COLO668 (cell line): Measurements from ENCODE around the gene UGGT1.

Source experiments
- DNase-seq: peaks from one replicate; lab custom pipeline; 2025; ENCODE audit not compliant: unreplicated experiment; lab: John Stamatoyannopoulos, UW

The UGGT1 gene

GRCh38 chr2:128090945-128091725 lies at the start of gene UGGT1:
Gene UGGT1, plus strand, starts transcription at chr2:128091200. Its CDS starts 158 bp downstream, at chr2:128091358.
- DNase-seq = peak; percentile 96

- no peak for DNase-seq
Observed at GRCh38 chr2:128041561-128041960, 49.4 kb upstream of the UGGT1 start.

- DNase-seq = no peak
Observed at GRCh38 chr2:128043041-128043440, 48.0 kb upstream of the UGGT1 start.

DNA sequence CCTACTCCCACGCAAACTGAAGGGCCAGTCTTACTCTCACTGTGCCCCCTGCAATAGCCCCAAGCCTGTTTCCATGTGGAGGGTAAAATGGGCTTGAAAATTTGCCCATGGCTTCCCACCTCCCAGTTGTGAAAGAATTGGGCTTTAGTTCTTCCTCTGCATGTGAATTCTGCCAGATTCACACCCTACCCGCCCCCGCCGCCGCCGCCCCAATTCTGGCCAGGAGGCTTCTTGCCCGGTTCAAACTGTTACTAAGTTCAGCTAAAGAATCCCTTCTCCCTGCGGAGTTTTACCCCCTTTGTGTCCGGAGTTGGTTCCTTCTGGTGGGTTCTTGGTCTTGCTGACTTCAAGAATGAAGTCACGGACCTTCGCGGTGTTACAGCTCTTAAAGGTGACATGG lies 37.7 kb upstream of the UGGT1 start:
- DNase-seq = no peak

DNA sequence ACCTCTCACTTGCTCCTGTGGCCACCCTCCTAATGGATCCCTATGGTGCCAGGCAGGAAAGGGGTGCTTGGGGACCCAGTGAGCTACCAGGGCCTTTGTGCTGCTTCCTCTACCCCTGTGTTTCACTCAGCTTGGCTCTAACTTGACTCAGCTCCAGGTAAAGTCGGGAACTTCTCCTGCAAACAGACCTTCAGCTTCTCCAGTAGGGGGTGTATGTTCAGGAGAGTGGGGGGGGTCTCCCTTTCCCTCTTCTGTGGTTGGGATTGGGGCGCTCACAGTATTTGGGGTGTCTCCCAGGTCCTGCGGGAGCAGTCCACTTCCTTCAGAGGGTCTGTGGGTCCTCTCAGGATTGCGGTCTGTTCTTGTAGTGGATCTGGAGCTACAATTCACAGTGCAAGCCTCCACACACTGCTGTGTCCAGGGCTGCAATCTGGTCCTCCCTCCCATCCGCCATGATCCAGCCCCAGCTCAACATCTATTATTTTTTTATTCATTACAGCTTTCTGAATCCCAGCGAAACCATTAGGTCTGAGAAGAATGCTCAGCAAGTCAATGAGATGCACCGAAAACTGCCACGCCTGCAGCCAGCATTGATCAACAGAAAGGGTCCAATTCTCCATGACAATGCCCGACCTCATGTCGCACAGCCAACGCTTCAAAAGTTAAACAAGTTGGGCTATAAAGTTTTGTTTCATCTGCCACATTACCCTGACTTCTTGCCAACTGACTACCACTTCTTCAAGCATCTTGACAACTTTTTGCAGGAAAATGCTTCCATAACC lies 36.7 kb upstream of the UGGT1 start:
- no peak for DNase-seq

DNA sequence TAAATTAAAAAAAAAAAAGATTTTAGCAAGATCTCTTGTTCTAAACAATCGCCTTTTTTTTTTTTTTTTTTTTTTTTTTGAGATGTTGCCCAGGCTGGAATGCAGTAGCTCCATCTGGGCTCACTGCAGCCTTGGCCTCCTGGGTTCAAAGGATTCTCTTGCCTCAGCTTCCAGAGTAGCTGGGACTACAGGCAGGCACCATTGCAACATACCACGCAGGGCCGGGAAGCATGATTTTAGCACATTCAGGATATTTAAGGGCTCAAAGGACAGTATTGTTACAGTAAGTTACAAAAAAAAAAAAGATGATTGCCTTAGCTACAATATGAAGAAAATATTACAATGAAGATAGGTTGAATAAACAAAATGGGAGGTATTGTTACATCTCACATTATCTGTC lies 33.7 kb upstream of the UGGT1 start:
- no peak for DNase-seq

DNA sequence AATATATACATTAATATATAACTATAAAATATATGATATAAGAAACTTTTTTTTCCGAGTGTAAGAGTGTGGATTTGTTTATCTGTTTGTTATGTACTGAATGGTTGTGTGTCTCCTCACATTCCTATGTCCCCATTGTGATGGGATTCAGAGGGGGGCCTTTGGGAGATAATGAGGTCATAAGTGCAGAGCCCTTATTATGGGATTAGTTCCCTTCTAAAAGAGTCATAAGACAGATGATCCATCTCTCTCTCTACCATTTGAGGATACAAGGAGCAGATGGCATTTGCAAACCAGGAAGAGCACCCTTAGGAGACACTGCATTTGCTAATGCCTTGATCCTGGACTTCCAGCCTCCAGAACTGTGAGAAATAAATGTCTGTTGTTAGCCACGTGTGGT lies 32.9 kb upstream of the UGGT1 start:
- DNase-seq = no peak

- no peak for DNase-seq
Observed at GRCh38 chr2:128062571-128062970, 28.4 kb upstream of the UGGT1 start.

DNA sequence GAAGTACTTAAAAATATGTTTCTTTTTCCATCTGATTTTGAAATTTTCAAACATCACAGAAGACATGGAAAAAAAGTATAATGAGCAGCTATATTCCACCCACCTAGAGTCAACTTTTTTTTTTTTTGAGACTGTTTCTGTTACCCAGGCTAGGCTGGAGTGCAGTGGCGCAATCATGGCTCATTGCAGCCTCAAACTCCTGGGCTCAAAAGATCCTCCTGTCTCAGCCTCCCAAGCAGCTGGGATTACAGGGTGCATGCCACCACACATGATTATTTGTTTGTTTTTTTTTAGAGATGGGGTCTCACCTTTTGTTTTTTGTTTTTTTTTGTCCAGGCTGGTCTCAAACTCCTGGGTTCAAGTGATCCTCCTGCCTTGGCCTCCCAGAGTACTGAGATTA lies 26.6 kb upstream of the UGGT1 start:
- no peak for DNase-seq

- no peak for DNase-seq
Observed at GRCh38 chr2:128069769-128070168, 21.2 kb upstream of the UGGT1 start.

- no peak for DNase-seq
Observed at GRCh38 chr2:128073278-128073677, 17.7 kb upstream of the UGGT1 start.

GRCh38 chr2:128076461-128077106 lies 14.4 kb upstream of the UGGT1 start:
- DNase-seq = no peak

DNA sequence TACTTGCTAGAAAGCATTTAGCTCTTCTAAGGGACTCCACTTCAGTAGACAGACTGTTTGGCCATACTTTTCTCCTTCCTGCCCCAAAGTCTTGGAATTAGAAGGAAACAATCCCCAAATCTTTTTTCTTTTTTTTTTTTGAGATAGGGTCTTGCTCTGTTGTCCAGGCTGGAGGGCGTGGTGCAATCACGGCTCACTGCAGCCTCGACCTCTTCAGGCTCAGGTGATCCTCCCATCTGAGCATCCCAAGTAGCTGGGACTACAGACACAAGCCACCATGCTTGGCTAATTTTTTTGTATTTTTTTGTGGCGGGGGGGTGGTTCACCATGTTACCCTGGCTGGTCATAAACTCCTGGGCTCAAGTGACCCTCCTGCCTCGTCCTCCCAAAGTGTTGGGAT lies 6.2 kb upstream of the UGGT1 start:
- no peak for DNase-seq

DNA sequence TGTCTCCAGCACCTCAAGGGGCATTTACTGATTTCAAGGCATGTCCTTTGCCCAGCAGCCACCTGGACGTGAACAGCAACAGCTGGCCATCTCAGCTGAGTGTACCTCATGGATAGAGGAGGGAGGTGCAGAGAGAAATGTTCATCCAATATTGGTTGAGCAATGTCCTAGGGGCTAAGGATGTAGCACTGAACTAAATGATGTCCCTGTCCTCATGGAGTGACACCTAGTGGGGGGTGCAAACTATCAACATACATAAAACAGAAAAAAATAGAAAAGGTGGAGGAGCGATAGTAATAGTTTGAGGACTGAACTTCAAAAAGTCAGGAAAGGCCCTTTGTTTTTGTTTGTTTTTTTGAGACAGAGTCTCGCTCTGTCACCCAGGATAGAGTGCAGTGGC lies 4.8 kb upstream of the UGGT1 start:
- no peak for DNase-seq

- DNase-seq = no peak
Observed at GRCh38 chr2:128090575-128090944, 440 bp upstream of the UGGT1 start.

DNA sequence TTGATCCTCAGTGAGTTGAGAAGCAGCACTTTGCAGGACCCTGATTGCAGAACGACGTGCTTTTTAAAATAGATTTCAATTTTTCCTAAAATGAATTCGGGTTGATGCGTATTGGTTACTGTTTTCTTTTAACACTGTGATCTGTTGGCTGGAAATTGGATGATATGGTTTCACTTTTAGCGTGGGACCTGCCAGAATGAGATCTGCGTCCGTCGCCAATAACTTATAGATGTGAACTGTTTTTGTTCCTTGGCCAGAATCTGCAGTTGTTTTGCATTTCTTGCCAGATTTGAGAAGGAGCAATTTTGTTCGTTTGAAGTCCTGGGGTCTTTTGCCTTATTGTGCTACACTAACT lies 703 bp downstream of the UGGT1 start:
- DNase-seq = no peak

- no peak for DNase-seq
Observed at GRCh38 chr2:128092656-128093055, 1.7 kb downstream of the UGGT1 start.

- DNase-seq = no peak
Observed at GRCh38 chr2:128093762-128094161, 2.8 kb downstream of the UGGT1 start.

DNA sequence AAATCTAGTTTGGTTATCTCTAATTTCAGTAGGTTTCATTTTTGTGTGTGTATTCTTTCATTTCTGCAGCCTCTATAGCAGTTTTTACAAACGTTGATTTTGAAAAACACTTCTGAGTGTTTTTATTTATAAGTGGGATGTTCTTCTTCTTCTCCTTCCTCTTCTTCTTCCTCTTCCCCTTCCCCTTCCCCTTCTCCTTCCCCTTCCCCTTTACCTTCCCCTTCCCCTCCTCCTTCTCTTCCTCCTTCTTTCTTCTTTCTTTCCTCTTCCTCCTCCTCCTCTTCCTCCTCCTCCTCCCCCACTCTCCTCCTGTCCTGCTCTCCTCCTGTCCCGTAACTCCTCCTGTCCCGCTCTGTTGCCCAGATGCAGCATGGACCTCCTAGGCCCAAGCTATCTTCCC lies 4.2 kb downstream of the UGGT1 start:
- no peak for DNase-seq

GRCh38 chr2:128103407-128103806 lies 12.4 kb downstream of the UGGT1 start:
- DNase-seq = no peak

- no peak for DNase-seq
Observed at GRCh38 chr2:128105072-128105471, 14.1 kb downstream of the UGGT1 start.

DNA sequence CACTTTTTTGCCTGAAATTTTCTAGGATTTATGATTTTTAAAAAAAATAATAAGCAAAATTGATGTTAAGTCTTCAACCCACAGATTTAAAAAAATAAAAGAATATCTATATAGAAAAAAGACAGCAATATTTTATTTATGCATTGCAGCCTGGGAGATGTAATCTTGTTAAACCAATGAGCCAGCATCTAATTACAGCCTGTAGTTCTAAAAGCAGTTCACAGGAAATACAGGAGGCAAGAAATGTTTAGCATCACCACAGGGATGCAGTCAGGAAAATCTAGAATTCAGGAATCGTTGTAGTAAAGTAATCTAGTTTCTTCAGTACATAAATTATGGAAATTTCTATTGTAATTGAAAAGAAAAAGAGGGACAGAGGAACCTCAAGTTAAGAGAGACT lies 17.2 kb downstream of the UGGT1 start:
- no peak for DNase-seq
